Measurements from ENCODE around the gene SHOC2. TPM values are rescaled to one million over a fixed set of nuclear protein-coding genes. Genes with fewer than 3 reads are reported as not detected.

SHOC2 gene
- total RNA-seq = 71.4 TPM

DNA sequence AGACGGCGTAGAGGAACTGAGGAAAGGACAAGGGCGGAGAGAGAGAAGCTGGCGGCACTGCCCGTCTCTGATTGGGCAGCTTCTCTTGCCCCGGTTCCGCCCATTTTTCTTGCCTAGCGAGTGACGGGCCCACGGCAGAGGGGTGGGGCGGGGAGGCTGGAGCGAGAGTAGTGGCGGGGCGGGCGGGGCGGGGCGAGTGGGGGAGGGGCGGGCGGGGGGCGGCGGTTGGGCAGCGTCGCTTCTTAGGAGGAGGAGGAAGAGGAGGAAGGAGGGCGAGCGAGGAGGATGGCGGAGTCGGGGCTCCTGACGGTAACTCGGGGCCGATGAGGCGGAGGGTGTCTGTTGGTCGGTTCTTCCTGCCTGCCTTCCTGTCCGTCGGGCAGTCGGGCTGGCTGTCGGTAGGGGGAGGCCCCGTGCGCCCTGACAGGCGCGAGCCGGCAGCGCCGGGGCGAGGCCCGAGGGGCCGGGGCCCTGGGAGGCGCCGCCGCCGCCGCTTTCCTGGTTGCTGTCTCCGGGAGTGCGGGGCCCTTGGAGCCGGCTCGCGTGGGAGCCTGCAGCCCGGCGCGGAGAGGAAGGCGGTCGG, at the start of gene SHOC2:
TSS of gene SHOC2 (plus strand) at position 256 of the 583 bp plus-strand sequence. CDS start 44,755 bp downstream, outside the sequence.
- ATAC-seq (peak; percentile 16), DNase-seq (ENCODE audit: low spot score) (peak; percentile 99)
- intact Hi-C loops (cut with DNase I) = no loop called here

DNA sequence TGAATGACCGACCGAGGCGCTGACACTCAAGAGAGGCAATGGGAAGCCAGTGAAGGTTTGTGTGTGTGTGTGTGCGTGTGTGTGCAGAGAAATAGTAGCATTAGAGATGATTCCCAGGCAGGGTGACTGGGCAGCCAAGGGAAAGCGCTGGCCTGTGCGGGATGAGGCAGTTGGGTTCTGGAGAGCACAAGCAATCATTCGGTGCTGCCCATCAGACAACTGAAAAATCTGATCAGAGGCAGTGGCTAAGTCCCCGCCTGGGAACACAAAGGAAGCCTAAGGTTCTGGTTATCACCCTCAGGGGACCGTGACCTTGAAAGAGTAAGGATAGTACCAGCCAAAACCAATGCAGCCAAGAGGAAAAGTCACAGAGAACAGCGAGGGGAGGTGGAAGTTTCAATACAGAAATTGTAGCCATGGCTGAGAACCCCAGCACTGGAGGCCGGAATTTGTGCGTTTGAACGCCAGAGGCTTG, 48.5 kb upstream of the SHOC2 start:
- ATAC-seq (peak; percentile 0), DNase-seq (ENCODE audit: low spot score) (no peak)
- intact Hi-C loops (cut with DNase I) = no loop called here

DNA sequence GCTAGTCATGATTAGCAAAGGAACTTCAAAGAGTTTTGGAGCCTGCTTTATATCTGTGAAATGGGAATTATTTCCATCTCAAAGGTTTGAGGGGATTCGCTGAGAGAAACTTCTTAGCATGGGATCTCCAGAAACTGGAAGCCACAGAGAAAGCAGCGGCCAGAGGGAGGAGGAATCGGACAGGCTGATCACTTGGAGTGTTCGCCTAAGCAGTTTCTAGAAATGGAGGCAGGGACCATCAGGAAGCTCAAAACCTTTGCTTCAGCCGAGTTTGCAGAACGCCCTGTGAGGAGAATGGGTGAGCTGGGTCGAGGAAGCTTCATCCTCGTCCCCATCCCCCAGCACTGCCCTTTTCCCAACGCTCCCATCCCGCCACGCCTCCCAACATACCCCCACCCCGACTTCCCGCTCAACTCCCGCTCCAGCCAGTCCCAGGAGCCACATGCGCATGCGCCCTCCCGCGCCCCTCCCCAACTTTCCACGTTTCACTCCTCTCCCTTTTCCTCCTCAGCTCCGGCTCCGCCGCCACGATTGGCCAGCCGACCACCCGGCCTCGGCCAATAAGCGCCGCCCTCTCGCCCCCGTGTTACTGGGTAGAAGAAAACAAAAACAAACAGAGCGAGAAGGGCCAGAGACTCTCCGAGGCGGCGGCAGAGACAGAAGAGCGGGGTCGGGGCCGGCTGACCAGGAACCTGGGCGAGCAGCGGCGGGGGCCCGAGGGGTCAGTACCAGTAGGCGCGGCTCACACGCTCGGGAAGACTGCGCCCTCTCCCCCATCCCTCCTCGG, 47.9 kb upstream of the SHOC2 start, which contains the start of gene PDCD4:
TSS of gene PDCD4 (plus strand) at position 631 of the 787 bp plus-strand sequence. CDS start 4,100 bp downstream, outside the sequence.
- peak; percentile 97 for ATAC-seq
- peak; percentile 100 for DNase-seq (ENCODE audit: low spot score)
- intact Hi-C loops (cut with DNase I) = no loop called here

DNA sequence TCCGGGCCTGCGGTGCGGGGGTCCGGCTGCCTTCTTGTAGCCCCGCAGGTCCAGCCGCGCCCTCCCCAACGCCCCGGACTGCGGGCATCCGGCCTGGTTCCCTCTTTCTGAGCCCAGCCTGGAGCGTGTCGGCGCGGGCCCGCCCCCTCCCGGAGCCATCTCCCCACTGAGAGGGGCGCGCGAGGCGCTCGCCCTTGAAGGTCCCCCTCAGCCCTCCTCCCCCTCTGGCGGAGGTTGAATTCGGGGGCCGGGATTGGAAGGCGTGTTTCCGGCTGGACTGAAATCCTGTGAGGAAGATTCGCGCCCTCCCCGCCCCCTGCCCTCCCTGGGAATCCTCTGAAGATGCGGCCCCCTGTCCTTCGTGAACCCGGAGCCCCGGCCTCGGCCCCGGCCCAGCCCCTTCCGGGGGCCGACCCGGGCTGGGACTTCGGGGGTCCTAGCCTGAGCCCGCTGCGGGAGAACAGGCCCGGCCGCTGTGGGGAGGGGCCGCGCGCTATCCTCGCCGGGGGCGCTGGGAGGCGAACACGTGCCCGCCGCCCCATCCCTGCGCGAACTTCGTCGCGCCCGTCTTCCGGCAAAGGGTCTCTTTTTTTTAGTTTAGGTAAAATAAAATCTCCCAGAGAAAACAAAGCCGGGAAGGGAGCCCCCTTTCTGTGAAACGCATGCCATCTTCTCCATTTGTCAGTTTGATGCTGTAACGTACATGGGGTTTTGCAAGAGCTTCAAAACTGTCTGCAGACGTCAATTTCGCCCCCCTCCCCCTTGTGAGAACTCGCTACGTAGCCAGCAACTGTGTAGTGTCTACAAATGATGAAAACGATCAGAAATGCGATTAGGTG, 47.0 kb upstream of the SHOC2 start:
- DNase-seq (ENCODE audit: low spot score) = peak; percentile 86
- ATAC-seq = peak; percentile 63
- intact Hi-C loops (cut with DNase I) = no loop called here

DNA sequence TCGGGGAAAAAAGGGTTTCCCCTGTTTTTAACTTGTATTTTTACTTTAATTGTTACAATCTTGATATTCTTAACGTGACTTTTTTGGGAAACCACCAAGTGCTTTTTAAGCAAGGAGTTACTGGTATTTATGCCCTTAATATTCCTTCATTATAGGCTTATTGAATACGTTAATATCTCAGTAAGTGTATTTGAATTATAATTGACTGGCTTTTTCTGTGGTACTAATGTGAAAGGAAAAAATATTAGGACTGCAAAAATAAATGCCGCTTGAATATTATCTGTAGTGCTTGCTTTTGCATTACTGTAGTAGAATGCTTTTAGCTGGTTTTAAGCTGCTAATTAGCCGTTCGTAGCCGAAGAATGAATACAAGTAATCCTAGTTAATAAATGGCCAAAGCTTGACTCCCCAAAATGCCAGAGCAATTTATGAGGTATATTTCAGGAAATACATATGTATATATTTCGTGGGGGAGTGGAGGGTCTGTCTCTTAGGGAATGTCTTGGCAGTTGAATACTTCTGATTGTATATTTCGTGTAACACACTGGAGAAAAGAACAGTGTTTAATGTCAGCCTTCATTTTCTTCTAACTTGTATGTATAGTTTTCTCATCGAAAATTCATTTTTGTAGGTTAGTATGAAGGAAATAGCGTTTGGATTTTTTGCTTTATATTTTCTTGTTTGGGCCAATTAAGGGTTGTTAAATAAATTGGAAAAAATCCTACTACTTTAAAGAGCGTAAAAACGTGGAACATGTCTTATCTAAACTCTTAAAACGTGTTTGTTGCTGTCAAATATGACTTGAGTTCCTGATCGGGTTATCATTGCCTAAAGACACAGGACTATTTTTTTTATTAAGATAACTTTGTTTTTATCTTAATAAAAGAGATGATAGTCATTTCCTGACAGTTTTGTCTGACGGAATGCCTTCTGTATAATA, 46.1 kb upstream of the SHOC2 start:
- no peak for DNase-seq (ENCODE audit: low spot score)
- intact Hi-C loops (cut with DNase I) = no loop called here
- no peak for ATAC-seq

DNA sequence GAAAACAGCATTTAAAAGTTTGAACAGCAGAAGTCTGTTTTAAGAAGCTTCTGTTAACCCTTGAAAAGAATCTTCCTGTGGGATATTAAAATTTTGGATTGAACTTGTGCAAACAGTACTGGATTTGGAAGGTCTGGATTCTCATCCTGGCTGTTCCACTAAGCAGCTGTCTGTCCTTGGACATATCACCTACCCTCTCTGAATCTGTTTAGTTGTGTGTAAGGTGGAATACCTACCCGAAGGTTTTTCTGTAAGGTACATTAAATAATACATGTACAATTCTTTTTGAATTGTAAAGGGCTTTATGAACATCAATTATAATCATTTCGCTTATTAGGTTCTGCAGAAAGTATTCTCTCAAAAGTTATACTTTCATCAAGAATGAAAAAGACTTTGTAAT, 45.5 kb upstream of the SHOC2 start:
- DNase-seq (ENCODE audit: low spot score) (no peak), ATAC-seq (no peak)
- intact Hi-C loops (cut with DNase I) = no loop called here

DNA sequence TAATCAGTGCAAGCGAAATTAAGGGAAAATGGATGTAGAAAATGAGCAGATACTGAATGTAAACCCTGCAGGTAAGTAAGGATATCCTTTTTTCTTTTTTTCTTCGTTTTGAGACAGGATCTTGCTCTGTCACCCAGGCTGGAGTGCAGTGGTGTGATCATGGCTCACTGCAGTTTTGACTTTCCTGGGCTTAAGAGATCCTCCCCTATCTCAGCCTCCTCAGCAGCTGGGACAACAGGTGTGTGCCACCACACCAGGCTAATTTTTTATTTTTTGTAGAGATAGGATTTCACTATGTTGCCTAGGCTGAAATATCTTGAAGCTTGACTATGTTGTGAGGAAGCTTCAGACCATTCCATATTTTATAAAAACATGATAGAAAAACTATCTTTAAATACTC, 43.4 kb upstream of the SHOC2 start:
- ATAC-seq (no peak), DNase-seq (ENCODE audit: low spot score) (no peak)
- intact Hi-C loops (cut with DNase I) = no loop called here

DNA sequence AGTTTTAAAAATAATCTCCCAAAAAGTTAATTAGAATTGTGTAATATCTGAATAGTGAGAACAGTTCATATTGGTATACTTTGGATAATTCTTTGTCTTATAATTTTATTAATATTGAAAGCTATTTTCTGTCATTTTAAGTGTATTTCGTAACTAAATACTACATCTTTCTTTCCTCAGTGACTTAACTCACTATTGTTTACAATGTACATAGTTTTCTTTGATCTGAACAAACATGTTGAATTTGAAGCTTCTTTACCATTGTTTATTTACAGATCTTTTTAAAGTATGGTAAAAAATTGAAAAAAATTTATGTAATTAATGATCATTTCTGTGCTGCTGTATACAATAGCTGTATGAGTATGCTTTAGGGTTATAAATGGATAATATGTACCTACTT, 42.6 kb upstream of the SHOC2 start:
- DNase-seq (ENCODE audit: low spot score) = no peak
- intact Hi-C loops (cut with DNase I) = no loop called here
- no peak for ATAC-seq

DNA sequence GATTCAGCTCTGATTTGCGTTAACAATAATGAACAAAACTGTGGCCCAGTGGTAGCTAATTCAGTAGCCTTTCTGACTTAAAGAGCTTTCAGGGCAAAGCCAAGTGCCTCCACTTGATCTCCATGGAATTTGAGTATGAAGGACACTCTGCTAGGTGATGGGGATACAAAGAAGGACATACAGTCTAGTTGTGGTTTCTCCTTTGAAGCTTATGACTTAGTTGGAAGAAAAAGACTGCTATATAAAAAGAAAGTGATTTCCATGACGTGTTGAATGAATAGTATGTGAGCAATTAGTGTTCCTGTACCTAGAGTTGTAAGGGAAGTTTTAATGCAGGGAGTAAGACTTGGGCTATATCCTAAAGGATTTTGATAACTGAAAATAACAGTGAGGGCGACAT, 39.4 kb upstream of the SHOC2 start:
- ATAC-seq (no peak), DNase-seq (ENCODE audit: low spot score) (no peak)
- intact Hi-C loops (cut with DNase I) = no loop called here

DNA sequence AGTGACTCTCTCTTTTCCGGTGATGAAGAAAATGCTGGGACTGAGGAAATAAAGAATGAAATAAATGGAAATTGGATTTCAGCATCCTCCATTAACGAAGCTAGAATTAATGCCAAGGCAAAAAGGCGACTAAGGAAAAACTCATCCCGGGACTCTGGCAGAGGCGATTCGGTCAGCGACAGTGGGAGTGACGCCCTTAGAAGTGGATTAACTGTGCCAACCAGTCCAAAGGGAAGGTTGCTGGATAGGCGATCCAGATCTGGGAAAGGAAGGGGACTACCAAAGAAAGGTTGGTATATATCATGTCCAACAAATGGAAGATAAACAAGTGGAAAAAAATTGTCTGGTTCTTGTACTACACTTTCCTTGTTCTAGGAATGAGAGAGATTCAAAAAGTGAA, 38.2 kb upstream of the SHOC2 start:
- intact Hi-C loops (cut with DNase I) = no loop called here
- DNase-seq (ENCODE audit: low spot score) (no peak), ATAC-seq (no peak)

DNA sequence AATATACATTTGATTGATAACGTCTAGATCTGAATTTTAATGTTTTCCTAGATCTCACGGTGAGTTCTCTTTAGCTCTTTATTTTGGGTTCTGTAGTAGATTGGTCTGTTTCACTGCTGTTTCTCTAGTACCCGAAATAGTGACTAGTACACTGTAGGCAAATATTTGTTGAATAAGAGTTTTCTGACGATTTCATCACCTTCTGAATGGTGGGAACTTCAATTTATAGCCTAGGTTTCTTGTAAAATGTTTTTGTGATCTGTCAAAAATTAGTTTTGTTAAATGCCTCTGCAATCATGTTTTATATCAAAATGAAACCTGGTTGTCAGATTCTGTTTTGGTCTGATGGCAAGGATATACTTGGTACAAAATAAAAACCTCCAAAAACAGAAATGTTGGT, 37.5 kb upstream of the SHOC2 start:
- DNase-seq (ENCODE audit: low spot score) (no peak), ATAC-seq (no peak)
- intact Hi-C loops (cut with DNase I) = no loop called here

DNA sequence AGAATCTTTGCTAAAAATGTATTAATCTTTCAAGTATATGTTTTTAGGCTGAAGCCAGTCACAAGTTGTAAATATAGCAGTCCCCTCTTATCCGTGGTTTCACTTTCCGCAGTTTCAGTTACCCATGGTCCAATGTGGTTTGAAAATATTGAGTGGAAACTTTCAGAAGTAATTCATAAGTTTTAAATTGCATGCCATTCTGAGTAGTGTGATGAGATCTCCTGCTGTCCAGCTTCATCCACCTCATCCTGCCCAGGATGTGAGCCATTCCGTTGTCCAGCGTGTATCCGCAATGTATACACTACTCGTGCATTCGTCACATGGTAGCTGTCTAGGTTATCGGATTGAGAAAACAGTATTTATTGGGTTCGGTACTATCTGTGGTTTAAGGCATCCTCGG, 35.5 kb upstream of the SHOC2 start:
- intact Hi-C loops (cut with DNase I) = no loop called here
- no peak for DNase-seq (ENCODE audit: low spot score)
- no peak for ATAC-seq

DNA sequence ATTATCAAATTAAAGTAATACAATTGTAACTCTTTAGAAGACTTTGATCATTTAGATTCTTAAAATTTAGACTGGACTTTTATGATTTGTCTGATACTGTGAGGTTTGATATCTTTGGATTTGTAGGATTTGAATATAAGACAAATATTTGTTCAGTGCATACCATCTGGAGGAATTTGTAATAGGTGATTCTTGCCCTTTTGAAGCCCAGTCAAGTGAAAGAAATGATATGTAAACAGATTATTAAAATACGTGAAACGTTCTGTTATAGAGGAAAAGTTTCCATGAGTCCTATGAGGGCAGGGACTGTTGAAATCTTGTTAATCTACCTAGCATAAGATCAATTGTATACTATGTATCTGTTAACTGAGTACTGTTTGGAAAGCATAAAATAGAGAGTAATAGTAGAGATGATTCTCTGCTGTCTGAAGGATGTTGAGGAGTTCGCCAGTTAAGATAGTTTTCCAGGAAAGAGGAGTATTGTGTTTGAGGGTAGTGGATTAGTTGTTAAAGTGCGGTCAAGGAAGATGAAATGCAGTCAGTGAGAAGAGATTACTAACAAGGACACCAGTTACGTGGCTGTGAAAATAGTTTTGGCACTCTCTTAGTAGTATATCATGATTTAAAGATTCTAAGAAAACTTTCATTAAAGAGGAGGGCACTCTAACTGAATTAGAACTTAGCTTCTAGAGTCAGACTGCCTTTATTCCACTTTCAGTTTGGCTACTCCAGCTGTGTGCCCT, 33.3 kb upstream of the SHOC2 start:
- intact Hi-C loops (cut with DNase I) = no loop called here
- ATAC-seq (no peak), DNase-seq (ENCODE audit: low spot score) (no peak)

DNA sequence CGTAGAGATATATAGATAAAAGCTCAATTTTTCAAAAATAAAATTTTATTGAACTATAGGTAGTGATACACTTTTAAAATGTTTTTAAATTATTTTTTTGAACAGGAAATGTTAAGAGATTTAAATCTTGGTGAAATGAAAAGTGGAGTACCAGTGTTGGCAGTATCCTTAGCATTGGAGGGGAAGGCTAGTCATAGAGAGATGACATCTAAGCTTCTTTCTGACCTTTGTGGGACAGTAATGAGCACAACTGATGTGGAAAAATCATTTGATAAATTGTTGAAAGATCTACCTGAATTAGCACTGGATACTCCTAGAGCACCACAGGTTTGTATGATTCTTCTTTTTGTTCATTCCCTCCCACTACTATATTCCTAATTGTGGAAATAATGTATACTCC, 31.8 kb upstream of the SHOC2 start:
- intact Hi-C loops (cut with DNase I) = no loop called here
- ATAC-seq (no peak), DNase-seq (ENCODE audit: low spot score) (no peak)

DNA sequence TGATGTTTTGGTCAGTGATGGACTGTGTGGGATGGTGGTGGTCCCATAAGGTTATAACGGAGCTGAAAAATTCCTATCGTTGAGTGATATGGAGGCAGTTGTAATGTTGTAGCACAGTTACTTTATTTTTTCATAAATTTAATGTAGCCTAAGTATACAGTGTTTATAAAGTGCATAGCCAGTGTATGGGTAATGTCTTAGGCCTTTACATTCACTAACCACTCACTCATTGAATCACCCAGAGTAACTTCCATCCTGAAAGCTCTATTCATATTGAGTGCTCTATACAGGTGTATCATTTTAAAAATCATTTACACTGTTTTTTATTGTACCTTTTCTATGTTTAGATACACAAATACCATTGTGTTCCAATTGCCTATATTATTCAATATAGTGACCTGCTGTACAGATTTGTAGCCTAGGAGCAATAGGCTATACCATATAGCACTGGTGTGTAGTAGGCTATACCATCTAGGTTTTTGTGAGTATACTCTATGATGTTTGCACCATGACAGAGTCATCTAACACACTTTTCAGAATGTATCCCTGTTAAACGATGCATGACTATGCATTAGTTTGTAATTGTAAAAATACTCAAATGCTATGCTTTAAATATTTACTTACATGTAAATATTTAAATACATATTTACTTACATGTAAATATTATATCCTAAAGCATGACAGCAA, 26.7 kb upstream of the SHOC2 start:
- ATAC-seq (no peak), DNase-seq (ENCODE audit: low spot score) (no peak)
- intact Hi-C loops (cut with DNase I) = no loop called here

DNA sequence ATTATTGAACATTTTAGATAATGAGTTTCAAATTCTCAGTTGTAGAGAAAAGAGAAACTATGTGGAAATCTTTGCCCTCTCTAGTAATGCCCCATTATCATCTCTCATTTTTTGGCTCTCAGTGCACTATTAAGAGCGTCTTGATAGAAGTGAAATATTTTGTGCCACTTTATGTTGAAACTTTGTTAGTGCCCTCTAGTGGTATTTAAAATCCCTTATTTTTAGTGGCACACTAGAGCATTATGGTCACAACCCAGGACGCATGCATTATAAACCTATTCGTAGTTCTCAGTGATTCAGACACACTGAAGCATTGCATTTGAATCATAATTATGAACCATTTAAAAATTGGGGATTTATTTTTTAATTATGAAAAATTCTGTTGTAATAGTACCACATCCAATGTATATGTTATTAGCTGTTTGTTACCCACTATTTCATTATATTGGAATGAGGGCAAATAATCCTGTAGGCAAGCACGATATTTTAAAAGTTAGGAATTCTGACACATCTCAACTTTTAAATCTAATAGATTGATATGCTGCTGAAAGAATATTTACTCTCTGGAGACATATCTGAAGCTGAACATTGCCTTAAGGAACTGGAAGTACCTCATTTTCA, 25.7 kb upstream of the SHOC2 start:
- no peak for DNase-seq (ENCODE audit: low spot score)
- intact Hi-C loops (cut with DNase I) = no loop called here
- peak; percentile 76 for ATAC-seq

DNA sequence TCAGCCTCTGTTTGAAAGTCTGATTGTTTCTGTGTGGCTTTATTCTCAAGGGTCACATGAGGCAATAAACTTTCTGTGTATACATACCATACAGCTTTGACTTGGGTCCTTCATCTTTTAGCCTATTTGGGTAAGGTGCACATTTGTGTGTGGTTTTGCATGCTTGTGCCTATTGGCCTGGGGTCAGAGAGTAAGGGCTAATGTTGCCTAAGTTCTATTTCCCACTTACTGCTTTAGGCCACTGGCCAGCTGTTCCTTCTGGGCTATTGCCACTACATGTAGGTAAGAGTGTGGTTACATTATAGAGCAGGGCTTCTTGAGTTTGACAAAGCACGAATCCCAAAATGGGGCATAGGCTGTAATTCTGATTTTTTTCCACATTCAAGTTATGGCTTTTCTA, 22.2 kb upstream of the SHOC2 start:
- intact Hi-C loops (cut with DNase I) = no loop called here
- ATAC-seq (no peak), DNase-seq (ENCODE audit: low spot score) (no peak)
